GM23338 (cell line): Measurements from ENCODE around the gene FHL1. TPM values are rescaled to one million over a fixed set of nuclear protein-coding genes. Genes with fewer than 3 reads are reported as not detected.

Experiments used
- ATAC-seq: fragments of 200-7000 bp; cut with Tn5 transposase; 3 replicates; pipeline ENCODE4 v1.9.1; 2020
- DNase-seq: peaks from one replicate; pipeline ENCODE4 v3.0.0-alpha.2; 2015; ENCODE audit warnings: low spot score
- H2AFZ ChIP-seq: fragments of 200-600 bp; sonication (generic); 2 replicates; pipeline ENCODE4 v1.8.0; 2016; ENCODE audit warnings: antibody characterized with exemption, mild to moderate bottlenecking, moderate library complexity
- H3F3A ChIP-seq: fragments of 200-600 bp; sonication (generic); replicated peaks from 2 replicates; pipeline ENCODE4 v1.8.0; 2017; ENCODE audit warnings: antibody characterized with exemption, mixed run types, low read depth
- H3K27ac ChIP-seq: fragments of 200-600 bp; sonication (generic); 2 replicates; pipeline ENCODE4 v1.6.1; 2016; ENCODE audit warnings: low read depth
- H3K27me3 ChIP-seq: fragments of 200-600 bp; sonication (generic); 2 replicates; pipeline ENCODE4 v1.8.0; 2016; ENCODE audit warnings: mild to moderate bottlenecking, mixed run types, moderate library complexity; ENCODE audit not compliant: insufficient read depth
- H3K36me3 ChIP-seq: fragments of 200-600 bp; sonication (generic); 2 replicates; pipeline ENCODE4 v1.8.0; 2016; ENCODE audit warnings: mild to moderate bottlenecking; ENCODE audit not compliant: insufficient read depth
- H3K4me1 ChIP-seq: fragments of 200-600 bp; sonication (generic); 2 replicates; pipeline ENCODE4 v1.8.0; 2016; ENCODE audit warnings: mild to moderate bottlenecking, moderate library complexity; ENCODE audit not compliant: insufficient read depth
- H3K4me2 ChIP-seq: fragments of 200-600 bp; sonication (generic); 2 replicates; pipeline ENCODE4 v1.7.1; 2017; ENCODE audit warnings: mixed run types
- H3K4me3 ChIP-seq: fragments of 200-600 bp; sonication (generic); 2 replicates; pipeline ENCODE4 v1.6.1; 2016; ENCODE audit warnings: mixed run types
- H3K79me2 ChIP-seq: fragments of 200-600 bp; sonication (generic); replicated peaks from 2 replicates; pipeline ENCODE4 v1.8.0; 2017; ENCODE audit warnings: mild to moderate bottlenecking; ENCODE audit not compliant: insufficient read depth
- H3K9me2 ChIP-seq: fragments of 200-600 bp; sonication (generic); 2 replicates; pipeline ENCODE4 v1.8.0; 2017; ENCODE audit not compliant: insufficient read depth
- H4K20me1 ChIP-seq: fragments of 200-600 bp; sonication (generic); replicated peaks from 2 replicates; pipeline ENCODE4 v1.8.0; 2017; ENCODE audit warnings: mild to moderate bottlenecking; ENCODE audit not compliant: insufficient read depth
- H3K27ac Mint-ChIP-seq: 2 replicates; pipeline ENCODE4 v1.8.0; 2020; ENCODE audit warnings: inconsistent platforms, mild to moderate bottlenecking, moderate library complexity, mixed read lengths
- H3K27me3 Mint-ChIP-seq: 3 replicates; pipeline ENCODE4 v1.8.0; 2022; ENCODE audit warnings: low read depth, mild to moderate bottlenecking, moderate library complexity, mixed read lengths, inconsistent platforms; ENCODE audit not compliant: insufficient read depth, poor library complexity
- H3K36me3 Mint-ChIP-seq: 3 replicates; pipeline ENCODE4 v1.8.0; 2021; ENCODE audit warnings: low read depth, mild to moderate bottlenecking, inconsistent platforms, moderate library complexity, mixed read lengths
- H3K4me1 Mint-ChIP-seq: 3 replicates; pipeline ENCODE4 v1.8.0; 2020; ENCODE audit warnings: mild to moderate bottlenecking, inconsistent platforms, mixed read lengths
- H3K4me3 Mint-ChIP-seq: 3 replicates; pipeline ENCODE4 v1.8.0; 2021; ENCODE audit warnings: moderate library complexity, mild to moderate bottlenecking, inconsistent platforms, mixed read lengths
- H3K9me3 Mint-ChIP-seq: 3 replicates; pipeline ENCODE4 v1.8.0; 2020; ENCODE audit warnings: moderate library complexity, mild to moderate bottlenecking, inconsistent platforms, mixed read lengths
- CREB1 ChIP-seq: fragments of 250-450 bp; sonication (Bioruptor Pico); IDR thresholded peaks from 2 replicates; pipeline ENCODE4 v1.5.0; 2020; ENCODE audit warnings: low read depth, mild to moderate bottlenecking, moderate library complexity
- EZH2 ChIP-seq: fragments of 200-600 bp; sonication (generic); IDR thresholded peaks from one replicate; pipeline ENCODE4 v1.8.0; 2017; ENCODE audit warnings: antibody characterized with exemption, mild to moderate bottlenecking, low read depth; ENCODE audit not compliant: unreplicated experiment
- EZH2phosphoT487 ChIP-seq: fragments of 200-600 bp; sonication (generic); IDR thresholded peaks from one replicate; pipeline ENCODE4 v1.8.1; 2018; ENCODE audit warnings: antibody characterized with exemption; ENCODE audit not compliant: unreplicated experiment
- JUNB ChIP-seq: IDR thresholded peaks from one replicate; pipeline ENCODE4 v1.6.1; 2016; ENCODE audit warnings: antibody characterized with exemption; ENCODE audit not compliant: unreplicated experiment
- NANOG ChIP-seq: IDR thresholded peaks from 2 replicates; pipeline ENCODE4 v1.6.1; 2016; ENCODE audit warnings: antibody characterized with exemption, borderline replicate concordance
- POLR2AphosphoS5 ChIP-seq: IDR thresholded peaks from 2 replicates; pipeline ENCODE4 v1.6.1; 2016; ENCODE audit warnings: antibody characterized with exemption, low read depth
- REST ChIP-seq: IDR thresholded peaks from one replicate; pipeline ENCODE4 v1.6.1; 2018; ENCODE audit warnings: antibody characterized with exemption; ENCODE audit not compliant: unreplicated experiment
- STAT1 ChIP-seq: IDR thresholded peaks from one replicate; pipeline ENCODE4 v1.6.1; 2016; ENCODE audit warnings: antibody characterized with exemption; ENCODE audit not compliant: unreplicated experiment
- ZNF114 ChIP-seq: fragments of 250-450 bp; sonication (Bioruptor Pico); IDR thresholded peaks from 2 replicates; pipeline ENCODE4 v1.5.0; 2020; ENCODE audit warnings: mild to moderate bottlenecking, moderate library complexity
- ZNF331 ChIP-seq: fragments of 250-450 bp; sonication (Bioruptor Pico); IDR thresholded peaks from 2 replicates; pipeline ENCODE4 v1.5.0; 2020; ENCODE audit warnings: low read depth, mild to moderate bottlenecking, moderate library complexity
- ZNF462 ChIP-seq: fragments of 250-450 bp; sonication (Bioruptor Pico); IDR thresholded peaks from 2 replicates; pipeline ENCODE4 v1.5.0; 2020; ENCODE audit warnings: mild to moderate bottlenecking, moderate library complexity
- polyA plus RNA-seq: library from polyadenylated mRNA; unstranded; fragments of >200 nt; fragmentation: Nextera tagmentation; extraction: Ambion mirVana; gene quantifications from 2 replicates; pipeline ENCODE4 v1.2.1, GENCODE V29; 2016
- total RNA-seq: library from RNA; depleted of rRNA; stranded (reverse); fragments of >200 nt; shearing (Covaris generic); gene quantifications from 2 replicates; pipeline ENCODE4 v1.2.3, GENCODE V29; 2014
- TF ChIP-seq, protein P1 (sequence below), 2 experiments: fragments of 200-600 bp in 1 of 2; sonication (generic) in 1 of 2; conservative IDR thresholded peaks; 2 replicates each; pipeline versions ENCODE4 v1.5.1 to v1.6.1; 2016 to 2017; ENCODE audit warnings: antibody characterized with exemption in 2 of 2, low read depth in 2 of 2, mild to moderate bottlenecking in 2 of 2, moderate library complexity in 1 of 2
- TF ChIP-seq, protein P2 (sequence below): IDR thresholded peaks from 2 replicates; pipeline ENCODE4 v1.6.1; 2016; ENCODE audit warnings: antibody characterized with exemption

FHL1 gene
- total and polyA plus RNA-seq, 2 experiments from 2014 or later = 47.9 to 60.4 TPM

GRCh38 chrX:136104936-136105335 is 42.4 kb upstream of the FHL1 start:
- Histone ChIP-seq H3K27me3 (no peaks in the 10 kb centered on the region), H3K4me3 (no peak overlapping the region), H3K36me3 (no peaks in the 10 kb centered on the region), H3K9me2 (no peaks in the 10 kb centered on the region), H4K20me1 (no peaks in the 10 kb centered on the region), H3K27ac (no peak overlapping the region), H3K4me1 (no peaks in the 10 kb centered on the region), H3F3A (no peaks in the 10 kb centered on the region), H3K79me2 (no peaks in the 10 kb centered on the region), H2AFZ (no peak overlapping the region), H3K4me2 (no peak overlapping the region)
- Mint-ChIP-seq H3K4me1 (peaks cover 6% of the 10 kb centered on the region; the same call in 2 of the 3 replicates), H3K27ac (no peak overlapping the region), H3K27me3 (no peaks in the 10 kb centered on the region), H3K9me3 (no peaks in the 10 kb centered on the region; the same call in 2 of the 3 replicates), H3K36me3 (no peaks in the 10 kb centered on the region), H3K4me3 (no peak overlapping the region)
- ATAC-seq (no peak), DNase-seq (no peak)
- TF ChIP-seq ZNF462 (no peak), CREB1 (CRISPR knock-in tag) (no peak), STAT1 (no peak), JUNB (no peak), REST (no peak), NANOG (no peak), ZNF114 (CRISPR knock-in tag) (no peak), EZH2phosphoT487 (no peak), ZNF331 (CRISPR knock-in tag) (no peak), EZH2 (no peak), POLR2AphosphoS5 (no peak)
- TF ChIP-seq, protein P1, sequence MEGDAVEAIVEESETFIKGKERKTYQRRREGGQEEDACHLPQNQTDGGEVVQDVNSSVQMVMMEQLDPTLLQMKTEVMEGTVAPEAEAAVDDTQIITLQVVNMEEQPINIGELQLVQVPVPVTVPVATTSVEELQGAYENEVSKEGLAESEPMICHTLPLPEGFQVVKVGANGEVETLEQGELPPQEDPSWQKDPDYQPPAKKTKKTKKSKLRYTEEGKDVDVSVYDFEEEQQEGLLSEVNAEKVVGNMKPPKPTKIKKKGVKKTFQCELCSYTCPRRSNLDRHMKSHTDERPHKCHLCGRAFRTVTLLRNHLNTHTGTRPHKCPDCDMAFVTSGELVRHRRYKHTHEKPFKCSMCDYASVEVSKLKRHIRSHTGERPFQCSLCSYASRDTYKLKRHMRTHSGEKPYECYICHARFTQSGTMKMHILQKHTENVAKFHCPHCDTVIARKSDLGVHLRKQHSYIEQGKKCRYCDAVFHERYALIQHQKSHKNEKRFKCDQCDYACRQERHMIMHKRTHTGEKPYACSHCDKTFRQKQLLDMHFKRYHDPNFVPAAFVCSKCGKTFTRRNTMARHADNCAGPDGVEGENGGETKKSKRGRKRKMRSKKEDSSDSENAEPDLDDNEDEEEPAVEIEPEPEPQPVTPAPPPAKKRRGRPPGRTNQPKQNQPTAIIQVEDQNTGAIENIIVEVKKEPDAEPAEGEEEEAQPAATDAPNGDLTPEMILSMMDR (conservative IDR thresholded peaks at IDR 0.05; ENCODE audit: low read depth in 2 of 2) = no peak
- TF ChIP-seq, protein P2, sequence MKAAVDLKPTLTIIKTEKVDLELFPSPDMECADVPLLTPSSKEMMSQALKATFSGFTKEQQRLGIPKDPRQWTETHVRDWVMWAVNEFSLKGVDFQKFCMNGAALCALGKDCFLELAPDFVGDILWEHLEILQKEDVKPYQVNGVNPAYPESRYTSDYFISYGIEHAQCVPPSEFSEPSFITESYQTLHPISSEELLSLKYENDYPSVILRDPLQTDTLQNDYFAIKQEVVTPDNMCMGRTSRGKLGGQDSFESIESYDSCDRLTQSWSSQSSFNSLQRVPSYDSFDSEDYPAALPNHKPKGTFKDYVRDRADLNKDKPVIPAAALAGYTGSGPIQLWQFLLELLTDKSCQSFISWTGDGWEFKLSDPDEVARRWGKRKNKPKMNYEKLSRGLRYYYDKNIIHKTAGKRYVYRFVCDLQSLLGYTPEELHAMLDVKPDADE = no peak
